Stimulated activated CD4-positive, alpha-beta T cell treated with anti-CD3 and anti-CD28 coated beads, Interleukin-1b, Interleukin-23, amount 100 ng/mL, for 4 hours (primary cell): ENCODE data around the gene FRMPD2.
"Not testable (repeated sequence)": the region's sequence is repeated elsewhere in the genome, so short reads cannot be mapped to it uniquely, and the experiment has no call there.

ENCODE experiments used
- DNase-seq, 2 donors: peaks; one replicate each; pipeline ENCODE4 v3.0.0-alpha.2; 2020; ENCODE audit warnings: low read depth in 2 of 2

FRMPD2 gene

GRCh38 chr10:48288661-48289060 is 14.2 kb upstream of the FRMPD2 start:
- no peak for DNase-seq

GRCh38 chr10:48287417-48288391 is 13.2 kb upstream of the FRMPD2 start:
- no peak for DNase-seq

- no peak for DNase-seq
These were observed 11.9 kb upstream of the FRMPD2 start for GRCh38 chr10:48286356-48286755.

- DNase-seq: no peak
These were observed 11.2 kb upstream of the FRMPD2 start for GRCh38 chr10:48285710-48286109.

GRCh38 chr10:48284811-48285210 is 10.3 kb upstream of the FRMPD2 start:
- DNase-seq: no peak

GRCh38 chr10:48284002-48284546 is 9.6 kb upstream of the FRMPD2 start:
- no peak for DNase-seq

- DNase-seq: no peak
These were observed 8.3 kb upstream of the FRMPD2 start for GRCh38 chr10:48282829-48283228.

GRCh38 chr10:48281697-48282096 is 7.2 kb upstream of the FRMPD2 start:
- DNase-seq: not testable (repeated sequence)

- DNase-seq: no peak
These were observed 4.7 kb upstream of the FRMPD2 start for GRCh38 chr10:48279081-48279751.

GRCh38 chr10:48277093-48277492 is 2.6 kb upstream of the FRMPD2 start:
- no peak for DNase-seq

- DNase-seq: no peak
These were observed 755 bp downstream of the FRMPD2 start for GRCh38 chr10:48273741-48274140.

- no peak for DNase-seq
These were observed 1.8 kb downstream of the FRMPD2 start for GRCh38 chr10:48272682-48273081.

- DNase-seq: no peak
These were observed 3.3 kb downstream of the FRMPD2 start for GRCh38 chr10:48271047-48271730.

GRCh38 chr10:48266528-48266927 is 8.0 kb downstream of the FRMPD2 start:
- no peak for DNase-seq

GRCh38 chr10:48258105-48258504 is 16.4 kb downstream of the FRMPD2 start:
- DNase-seq: no peak

GRCh38 chr10:48257407-48257961 is 17.0 kb downstream of the FRMPD2 start:
- DNase-seq: no peak

- DNase-seq: no peak
These were observed 18.8 kb downstream of the FRMPD2 start for GRCh38 chr10:48255722-48256121.

- no peak for DNase-seq
These were observed 19.6 kb downstream of the FRMPD2 start for GRCh38 chr10:48254750-48255512.

- no peak for DNase-seq
These were observed 20.4 kb downstream of the FRMPD2 start for GRCh38 chr10:48253970-48254657.

GRCh38 chr10:48252354-48252650 is 22.2 kb downstream of the FRMPD2 start:
- DNase-seq: no peak
